Right atrium auricular region (tissue), 2 donors: Measurements from ENCODE around the gene DOCK4. TPM values are rescaled to one million over a fixed set of nuclear protein-coding genes. Genes with fewer than 3 reads are reported as not detected.

Experiments
- DNase-seq: peaks from one replicate; pipeline ENCODE4 v3.0.0-alpha.2; 2019; ENCODE audit warnings: low spot score
- H3K27ac ChIP-seq, 2 donors: fragments of 200-600 bp; sonication (generic); 1 replicate in 1 of 2; 2 replicates in 1 of 2; pipeline ENCODE4 v1.5.1; 2016 to 2019
- H3K27me3 ChIP-seq, 2 donors: fragments of 200-600 bp; sonication (generic); one replicate each; pipeline versions ENCODE4 v1.5.1 to v1.6.0; 2017 to 2019
- H3K36me3 ChIP-seq: fragments of 200-600 bp; sonication (generic); one replicate; pipeline ENCODE4 v1.5.1; 2016
- H3K4me1 ChIP-seq, 2 donors: fragments of 200-600 bp; sonication (generic); one replicate each; pipeline versions ENCODE4 v1.5.1 to v1.6.0; 2017 to 2019
- H3K4me3 ChIP-seq, 2 donors: fragments of 200-600 bp; sonication (generic); 1 replicate in 1 of 2; 2 replicates in 1 of 2; pipeline ENCODE4 v1.5.1; 2017 to 2019; ENCODE audit warnings: mild to moderate bottlenecking in 1 of 2, moderate library complexity in 1 of 2
- H3K9me3 ChIP-seq, 2 donors: fragments of 200-600 bp; sonication (generic); one replicate each; pipeline ENCODE4 v1.5.1; 2019
- CTCF ChIP-seq, 2 donors: fragments of 200-600 bp; sonication (generic); IDR thresholded peaks; one replicate each; pipeline ENCODE4 v1.5.1; 2019; ENCODE audit warnings: antibody characterized with exemption in 2 of 2
- total RNA-seq, 2 donors: library from RNA; depleted of rRNA; stranded (reverse); fragments of >200 nt; gene quantifications; one replicate each; pipeline ENCODE4 v1.1.0, GENCODE V29; 2016

DOCK4 gene
- total RNA-seq, 2 donors from 2014 or later: 12.3 to 17.8 TPM

- no peak overlapping the region for H3K27ac ChIP-seq
- H3K4me3 ChIP-seq: no peak overlapping the region
- no peaks in the 10 kb centered on the region for H3K9me3 ChIP-seq
- H3K36me3 ChIP-seq: no peaks in the 10 kb centered on the region
- peaks cover 0 to 16% of the 10 kb centered on the region in 2 donors for H3K4me1 ChIP-seq
- no peaks in the 10 kb centered on the region for H3K27me3 ChIP-seq
- no peak for DNase-seq
- no peak for TF ChIP-seq CTCF (IDR thresholded peaks at IDR 0.05)
Measured at GRCh38 chr7:112064627-112065385, 141.4 kb downstream of the DOCK4 start.

GRCh38 chr7:112063974-112064373, 142.2 kb downstream of the DOCK4 start:
- H3K4me1 ChIP-seq: peaks cover 0 to 8% of the 10 kb centered on the region in 2 donors
- H3K36me3 ChIP-seq: no peaks in the 10 kb centered on the region
- no peak overlapping the region for H3K4me3 ChIP-seq
- no peak for DNase-seq
- no peaks in the 10 kb centered on the region for H3K27me3 ChIP-seq
- H3K9me3 ChIP-seq: no peaks in the 10 kb centered on the region
- no peak overlapping the region for H3K27ac ChIP-seq
- TF ChIP-seq CTCF (IDR thresholded peaks at IDR 0.05): no peak

- H3K27ac ChIP-seq: no peak overlapping the region
- no peaks in the 10 kb centered on the region for H3K27me3 ChIP-seq
- no peaks in the 10 kb centered on the region for H3K9me3 ChIP-seq
- no peak overlapping the region for H3K4me3 ChIP-seq
- H3K36me3 ChIP-seq: no peaks in the 10 kb centered on the region
- no peak for TF ChIP-seq CTCF (IDR thresholded peaks at IDR 0.05)
- DNase-seq: no peak
- H3K4me1 ChIP-seq: no peaks in the 10 kb centered on the region
Measured at GRCh38 chr7:112061051-112061450, 145.1 kb downstream of the DOCK4 start.

GRCh38 chr7:112060625-112061024, 145.6 kb downstream of the DOCK4 start:
- Histone ChIP-seq H3K9me3 (no peaks in the 10 kb centered on the region), H3K27ac (no peak overlapping the region), H3K36me3 (no peaks in the 10 kb centered on the region), H3K27me3 (no peaks in the 10 kb centered on the region), H3K4me3 (no peak overlapping the region), H3K4me1 (no peaks in the 10 kb centered on the region)
- DNase-seq: no peak
- no peak for TF ChIP-seq CTCF (IDR thresholded peaks at IDR 0.05)

- no peak for TF ChIP-seq CTCF (IDR thresholded peaks at IDR 0.05)
- H3K4me3 ChIP-seq: no peak overlapping the region
- H3K27me3 ChIP-seq: no peaks in the 10 kb centered on the region
- H3K36me3 ChIP-seq: no peaks in the 10 kb centered on the region
- H3K4me1 ChIP-seq: no peaks in the 10 kb centered on the region
- DNase-seq: no peak
- H3K9me3 ChIP-seq: no peaks in the 10 kb centered on the region
- H3K27ac ChIP-seq: no peak overlapping the region
Measured at GRCh38 chr7:112059675-112060074, 146.5 kb downstream of the DOCK4 start.

GRCh38 chr7:112058686-112059085, 147.5 kb downstream of the DOCK4 start:
- no peaks in the 10 kb centered on the region for H3K4me1 ChIP-seq
- H3K4me3 ChIP-seq: no peak overlapping the region
- no peak for DNase-seq
- no peak overlapping the region for H3K27ac ChIP-seq
- H3K27me3 ChIP-seq: no peaks in the 10 kb centered on the region
- H3K9me3 ChIP-seq: no peaks in the 10 kb centered on the region
- TF ChIP-seq CTCF (IDR thresholded peaks at IDR 0.05): no peak
- no peaks in the 10 kb centered on the region for H3K36me3 ChIP-seq
